HepG2 (cell line): ENCODE results near the gene IGFALS. TPM values are rescaled to one million over a fixed set of nuclear protein-coding genes. Genes with fewer than 3 reads are reported as not detected.

Source experiments
- HMGXB3 ChIP-seq: sonication (generic); formaldehyde crosslinking; IDR thresholded peaks from 2 replicates; pipeline ENCODE4 v1.4.0; 2020; ENCODE audit warnings: missing genetic modification reagents, borderline replicate concordance
- HNF1A ChIP-seq, 2 experiments: sonication (generic) in 1 of 2; formaldehyde crosslinking in 1 of 2; IDR thresholded peaks; 2 replicates each; pipeline versions ENCODE4 v1.4.0 to v1.6.1; 2016 to 2020; ENCODE audit warnings: borderline replicate concordance in 1 of 2, low read depth in 1 of 2, mild to moderate bottlenecking in 1 of 2, missing genetic modification reagents in 1 of 2
- MIER3 ChIP-seq: IDR thresholded peaks from 2 replicates; pipeline ENCODE4 v1.6.1; 2016; ENCODE audit warnings: missing compliant biosample characterization, borderline replicate concordance
- MXD3 ChIP-seq: IDR thresholded peaks from 2 replicates; pipeline ENCODE4 v1.6.1; 2016; ENCODE audit warnings: mild to moderate bottlenecking, missing biosample characterization, missing genetic modification reagents
- NFIC ChIP-seq: IDR thresholded peaks from 2 replicates; pipeline ENCODE4 v1.6.1; 2012; ENCODE audit warnings: mild to moderate bottlenecking, low read length, inconsistent platforms
- PRPF4 ChIP-seq: fragments of 200-400 bp; formaldehyde crosslinking; IDR thresholded peaks from 2 replicates; pipeline ENCODE4 v1.6.1; 2016; ENCODE audit warnings: low read length, low read depth; ENCODE audit not compliant: poor library complexity, severe bottlenecking
- TFAP4 ChIP-seq: sonication (generic); IDR thresholded peaks from 2 replicates; pipeline ENCODE4 v1.6.1; 2016; ENCODE audit warnings: low read depth, borderline replicate concordance
- ZNF354B ChIP-seq: sonication (generic); formaldehyde crosslinking; IDR thresholded peaks from 2 replicates; pipeline ENCODE4 v1.8.0; 2022; ENCODE audit warnings: mild to moderate bottlenecking, missing genetic modification reagents
- ZNF512B ChIP-seq: sonication (generic); formaldehyde crosslinking; IDR thresholded peaks from 2 replicates; pipeline ENCODE4 v1.5.1; 2020; ENCODE audit warnings: missing genetic modification reagents, mild to moderate bottlenecking, borderline replicate concordance
- ZNF556 ChIP-seq: sonication (generic); formaldehyde crosslinking; IDR thresholded peaks from 2 replicates; pipeline ENCODE4 v1.4.0; 2020; ENCODE audit warnings: mild to moderate bottlenecking, missing genetic modification reagents, borderline replicate concordance
- ZNF841 ChIP-seq: sonication (generic); formaldehyde crosslinking; IDR thresholded peaks from 2 replicates; pipeline ENCODE4 v1.8.1; 2023; ENCODE audit warnings: missing genetic modification reagents, borderline replicate concordance
- ZNF878 ChIP-seq: sonication (generic); formaldehyde crosslinking; IDR thresholded peaks from 2 replicates; pipeline ENCODE4 v1.8.1; 2023; ENCODE audit warnings: mild to moderate bottlenecking, missing genetic modification reagents, moderate library complexity
- polyA plus RNA-seq, 8 experiments: library from polyadenylated mRNA; depleted of rRNA in 3 of 8; stranded (reverse) in 7 of 8; unstranded in 1 of 8; fragments of >200 nt; fragmentation: Illumina TruSeq in 4 of 8; extraction: Trizol in 4 of 8; gene quantifications; 2 replicates each; pipeline versions ENCODE4 v1.2.1 to v1.2.3, GENCODE V29; 2011 to 2016; ENCODE audit warnings: low read depth in 4 of 8, missing spikeins in 1 of 8, mixed read lengths in 1 of 8; ENCODE audit not compliant: insufficient read depth in 1 of 8
- total RNA-seq, 5 experiments: library from RNA; depleted of rRNA; stranded (reverse); fragments of >200 nt; fragmentation: Illumina TruSeq; extraction: Trizol; gene quantifications; 2 replicates each; pipeline ENCODE4 v1.2.3, GENCODE V29; 2016; ENCODE audit warnings: low read depth in 1 of 5

The IGFALS gene
- total and polyA plus RNA-seq, 2 of the 13 experiments (the other 11 are each of a cell fraction or from before 2014, with no cell fraction given), result 0.34 to 2.4 TPM

- TF ChIP-seq HNF1A (IDR thresholded peaks at IDR 0.05; ENCODE audit: low read depth), result no peak
- no peak; the same call in 1 of the 2 replicates for TF ChIP-seq HNF1A (CRISPR knock-in tag; IDR thresholded peaks at IDR 0.05; ENCODE audit: borderline replicate concordance)
- TF ChIP-seq HMGXB3, result no peak; the same call in 1 of the 2 replicates
- TF ChIP-seq MIER3 (CRISPR knock-in tag), result no peak
- no peak for TF ChIP-seq ZNF841 (CRISPR knock-in tag)
- no peak for TF ChIP-seq ZNF512B (CRISPR knock-in tag)
- peak; percentile 92 for TF ChIP-seq ZNF556
- no peak for TF ChIP-seq PRPF4
- TF ChIP-seq TFAP4, result peak; percentile 6; the same call in 1 of the 2 replicates
- peak; percentile 6; the same call in 1 of the 2 replicates for TF ChIP-seq ZNF878 (CRISPR knock-in tag)
- TF ChIP-seq NFIC, result no peak
- peak; percentile 56 for TF ChIP-seq MXD3
- no peak for TF ChIP-seq ZNF354B (CRISPR knock-in tag)
Observed at GRCh38 chr16:1772908-1773702, 20.4 kb downstream of the IGFALS start, which contains the start of gene MRPS34 (continued).
